Omental fat pad (tissue), 4 donors: ENCODE measurements around the gene KIFC3. TPM values are rescaled to one million over a fixed set of nuclear protein-coding genes. Genes with fewer than 3 reads are reported as not detected.
"Not testable (repeated sequence)": the region's sequence is repeated elsewhere in the genome, so short reads cannot be mapped to it uniquely, and the experiment has no call there.

Experiments
- ATAC-seq: fragments of 150-250 bp; one replicate; pipeline ENCODE4 v1.9.1; 2016; ENCODE audit warnings: mild to moderate bottlenecking, moderate library complexity; ENCODE audit not compliant: low FRiP score
- DNase-seq: peaks from one replicate; pipeline ENCODE4 v3.0.0-alpha.2; 2019; ENCODE audit warnings: low spot score
- total RNA-seq, 4 donors: library from RNA; depleted of rRNA; stranded (reverse); fragments of >200 nt; gene quantifications; one replicate each; pipeline ENCODE4 v1.1.0, GENCODE V29; 2016
- TF ChIP-seq, protein P1 (sequence below), 3 donors: fragments of 450-650 bp; IDR thresholded peaks; one replicate each; pipeline ENCODE4 v1.5.1; 2016 to 2017; ENCODE audit warnings: antibody characterized with exemption in 3 of 3, mild to moderate bottlenecking in 3 of 3, moderate library complexity in 2 of 3

The KIFC3 gene
- total RNA-seq, 4 donors from 2014 or later = 41.5 to 96.9 (median 58.9) TPM

- TF ChIP-seq, protein P1, sequence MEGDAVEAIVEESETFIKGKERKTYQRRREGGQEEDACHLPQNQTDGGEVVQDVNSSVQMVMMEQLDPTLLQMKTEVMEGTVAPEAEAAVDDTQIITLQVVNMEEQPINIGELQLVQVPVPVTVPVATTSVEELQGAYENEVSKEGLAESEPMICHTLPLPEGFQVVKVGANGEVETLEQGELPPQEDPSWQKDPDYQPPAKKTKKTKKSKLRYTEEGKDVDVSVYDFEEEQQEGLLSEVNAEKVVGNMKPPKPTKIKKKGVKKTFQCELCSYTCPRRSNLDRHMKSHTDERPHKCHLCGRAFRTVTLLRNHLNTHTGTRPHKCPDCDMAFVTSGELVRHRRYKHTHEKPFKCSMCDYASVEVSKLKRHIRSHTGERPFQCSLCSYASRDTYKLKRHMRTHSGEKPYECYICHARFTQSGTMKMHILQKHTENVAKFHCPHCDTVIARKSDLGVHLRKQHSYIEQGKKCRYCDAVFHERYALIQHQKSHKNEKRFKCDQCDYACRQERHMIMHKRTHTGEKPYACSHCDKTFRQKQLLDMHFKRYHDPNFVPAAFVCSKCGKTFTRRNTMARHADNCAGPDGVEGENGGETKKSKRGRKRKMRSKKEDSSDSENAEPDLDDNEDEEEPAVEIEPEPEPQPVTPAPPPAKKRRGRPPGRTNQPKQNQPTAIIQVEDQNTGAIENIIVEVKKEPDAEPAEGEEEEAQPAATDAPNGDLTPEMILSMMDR (IDR thresholded peaks at IDR 0.05) = no peak
- DNase-seq = no peak
- ATAC-seq = peak; percentile 68
Measured at GRCh38 chr16:57797526-57798266, 4.6 kb downstream of the KIFC3 start.

GRCh38 chr16:57797216-57797525, 5.1 kb downstream of the KIFC3 start:
- TF ChIP-seq, protein P1 (IDR thresholded peaks at IDR 0.05) = no peak
- DNase-seq (no peak), ATAC-seq (no peak)

GRCh38 chr16:57796014-57796413, 6.3 kb downstream of the KIFC3 start:
- not testable (repeated sequence) for DNase-seq, ATAC-seq

DNA sequence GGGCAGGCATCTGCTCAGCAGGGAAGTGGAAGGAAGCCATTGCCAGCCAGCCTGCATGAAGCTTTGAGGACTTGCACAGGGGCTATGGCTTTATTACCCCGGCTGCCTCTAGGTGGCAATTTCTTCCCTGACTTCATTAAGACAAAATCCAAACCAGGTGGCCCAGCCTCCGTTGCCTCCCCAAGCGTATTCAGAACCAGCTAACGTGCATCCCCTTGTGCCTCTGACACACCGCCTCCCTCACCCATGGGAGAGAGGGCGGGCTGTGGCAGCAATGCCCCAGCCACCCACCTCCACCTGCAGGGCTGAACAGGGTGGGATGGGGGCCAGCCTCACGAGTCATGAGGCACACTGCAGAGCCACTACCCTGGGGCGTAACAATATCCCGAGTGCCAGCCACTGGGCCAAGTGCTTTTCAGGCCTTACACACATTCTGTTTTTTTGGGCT, 6.8 kb downstream of the KIFC3 start:
- ATAC-seq = no peak
- DNase-seq = no peak
- TF ChIP-seq, protein P1 (IDR thresholded peaks at IDR 0.05) = no peak

DNA sequence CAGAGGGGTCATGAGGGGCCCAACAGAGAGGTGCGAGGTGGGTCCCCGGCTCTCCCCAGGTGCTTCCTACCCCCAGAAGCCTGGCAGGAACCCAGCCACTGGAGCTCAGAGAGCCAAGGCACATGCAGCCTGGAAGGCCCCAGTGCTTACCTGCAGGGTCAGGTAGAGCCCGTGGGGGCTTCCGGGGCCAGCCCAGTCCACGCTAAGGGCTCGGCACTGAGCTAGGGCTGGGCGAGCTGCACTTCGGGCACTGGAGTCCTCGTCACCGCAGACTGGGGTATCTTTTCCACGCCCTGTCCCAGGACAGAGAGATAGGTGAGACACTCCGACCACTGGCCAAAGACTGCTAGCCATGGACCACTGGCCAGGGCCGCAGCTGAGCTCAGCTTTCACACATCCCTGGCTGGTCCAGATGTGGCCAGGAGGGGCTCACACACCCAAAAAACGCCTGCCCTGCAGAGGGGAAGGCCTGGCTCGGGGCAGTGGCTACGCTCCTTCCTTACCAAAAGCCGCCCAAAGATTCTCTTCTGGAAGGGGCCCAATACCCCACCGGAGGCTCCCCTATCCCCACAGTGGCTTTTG, 7.4 kb downstream of the KIFC3 start:
- no peak for DNase-seq
- TF ChIP-seq, protein P1 (IDR thresholded peaks at IDR 0.05) = no peak
- ATAC-seq = no peak

DNA sequence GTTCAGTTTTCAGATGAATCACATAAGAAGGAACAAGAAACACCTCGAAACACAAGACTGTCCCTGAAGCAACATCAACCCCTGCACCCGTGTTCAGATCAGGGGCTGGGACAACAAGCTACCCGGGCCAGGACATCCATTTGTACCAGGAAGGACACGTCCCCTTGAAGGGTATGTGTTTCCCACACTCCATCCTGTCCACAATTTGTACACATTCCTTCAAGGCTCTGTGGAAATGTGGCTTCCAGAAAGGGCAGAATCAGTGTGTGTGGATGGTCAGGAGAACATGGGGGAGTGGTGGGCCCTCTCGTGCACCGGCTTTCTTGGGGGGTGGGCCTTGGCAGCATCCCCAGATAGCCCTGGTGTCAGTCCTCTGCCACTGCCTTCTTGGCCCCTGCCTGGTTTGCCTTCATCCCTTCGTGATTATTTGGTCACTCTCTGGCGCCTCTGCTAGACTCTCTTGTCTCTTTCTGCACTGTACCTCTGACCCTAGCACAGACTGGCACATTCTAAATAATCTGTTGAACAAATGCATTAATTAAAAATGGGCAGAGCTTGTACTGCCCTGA, 10.3 kb downstream of the KIFC3 start:
- TF ChIP-seq, protein P1 (IDR thresholded peaks at IDR 0.05) = no peak
- no peak for ATAC-seq
- no peak for DNase-seq

- TF ChIP-seq, protein P1 (IDR thresholded peaks at IDR 0.05) = no peak
- ATAC-seq (no peak), DNase-seq (no peak)
Measured at GRCh38 chr16:57791195-57791892, 10.9 kb downstream of the KIFC3 start.
